Right cardiac atrium (tissue), 5 donors: ENCODE data around the gene LCN12. TPM values are rescaled to one million over a fixed set of nuclear protein-coding genes. Genes with fewer than 3 reads are reported as not detected.
A peak's percentile ranks its signal among the peaks of the same experiment; 100 is the strongest.

ENCODE experiments used
- ATAC-seq, 2 donors: fragments of 200-7000 bp; cut with Tn5 transposase; one replicate each; pipeline versions ENCODE4 v1.8.0 to v1.9.1; 2020; ENCODE audit warnings: moderate library complexity in 2 of 2, mild to moderate bottlenecking in 1 of 2
- DNase-seq, 3 donors: peaks; one replicate each; pipeline ENCODE4 v3.0.0-alpha.2; 2020
- H3K27ac ChIP-seq: one replicate; pipeline ENCODE4 v1.5.1; 2013; ENCODE audit warnings: mild to moderate bottlenecking, low read length, control low read depth, moderate library complexity
- H3K27me3 ChIP-seq: one replicate; pipeline ENCODE4 v1.6.1; 2013; ENCODE audit not compliant: control insufficient read depth, insufficient read depth
- H3K4me1 ChIP-seq: one replicate; pipeline ENCODE4 v1.6.1; 2013; ENCODE audit warnings: low read length; ENCODE audit not compliant: control insufficient read depth, insufficient read depth
- H3K4me3 ChIP-seq: one replicate; pipeline ENCODE4 v1.5.1; 2013; ENCODE audit warnings: low read length, control low read depth
- H3K9me3 ChIP-seq: one replicate; pipeline ENCODE4 v1.6.1; 2013; ENCODE audit warnings: low read length; ENCODE audit not compliant: control insufficient read depth
- WGBS: extraction: QIAGEN DNeasy Blood & Tissue Kit; methylation state at CpG from one replicate; pipeline ENCODE4 v1.1.7; 2013; 5-methylcytosine and 5-hydroxymethylcytosine counted together
- intact Hi-C, 4 donors: fragments of 100-400 bp; cut with DNase I; formaldehyde crosslinking; loops; one replicate each; pipeline versions ENCODE4 v1.11.0 to v1.14.0; 2022 to 2023
- polyA plus RNA-seq: library from polyadenylated mRNA; stranded (reverse); fragments of 200-250 nt; gene quantifications from one replicate; pipeline ENCODE4 v1.2.3, GENCODE V29; 2013
- total RNA-seq, 4 donors: library from RNA; stranded (reverse); fragmentation: NEBNext Ultra II Directional; extraction: Animal tissue kit (Norgen Biotek cat#: 25700); gene quantifications; one replicate each; pipeline ENCODE4 v1.2.1, GENCODE V29; 2021
- donor health status: healthy with polysubstance abuse.
- donor health status: DM: no; HTN: yes; CAD: no.
- donor health status: DM: no; HTN: no; CAD: no.
- donor health status: DM: no; HTN: yes; CAD: no; lungs with severe emphysema.
- donor health status: DM: yes; HTN: yes; CAD: no.

Gene LCN12
- total and polyA plus RNA-seq, 5 donors: 7.0 to 21.2 (median 10.6) TPM

DNA sequence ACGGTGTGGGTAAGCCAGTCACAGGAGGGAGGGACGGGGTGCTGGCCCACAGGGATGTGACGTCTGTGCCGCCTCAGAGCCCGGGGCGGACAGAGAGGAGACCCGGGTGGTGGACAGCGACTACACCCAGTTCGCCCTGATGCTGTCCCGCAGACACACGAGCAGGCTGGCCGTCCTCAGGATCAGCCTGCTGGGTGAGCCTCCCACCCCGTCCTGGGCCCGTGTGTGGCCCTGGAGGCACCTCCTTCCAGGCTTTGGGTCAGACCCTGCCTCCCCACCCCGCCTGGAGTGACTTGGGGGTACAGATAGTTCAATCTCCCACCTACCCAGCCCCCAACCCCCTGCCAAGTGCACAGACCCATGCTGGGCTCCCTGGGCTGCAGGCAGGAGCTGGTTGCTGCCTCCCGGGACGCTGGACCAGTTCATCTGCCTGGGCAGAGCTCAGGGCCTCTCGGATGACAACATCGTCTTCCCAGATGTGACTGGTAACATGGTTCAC is 1.7 kb downstream of the LCN12 start:
- DNase-seq: peak in 2 of 3 donors; percentile 35 to 53
- H3K27ac ChIP-seq: no peak overlapping the region
- intact Hi-C loops: loop anchor here in 1 of 4 donors (5.0 kb wide), 1 partner anchor 73 kb away; the partner anchor contains the start of gene ABCA2

GRCh38 chr9:136954270-136955083 is 2.4 kb downstream of the LCN12 start:
- no peak overlapping the region for H3K4me3 ChIP-seq
- 87% methylated on average over 25 of the region's 25 CpGs for WGBS
- ATAC-seq (no peak), DNase-seq (peak in 2 of 3 donors; percentile 37 to 50)
- H3K27ac ChIP-seq: no peak overlapping the region
- H3K27me3 ChIP-seq: no peaks in the 10 kb centered on the region
- H3K4me1 ChIP-seq: no peaks in the 10 kb centered on the region
- no peaks in the 10 kb centered on the region for H3K9me3 ChIP-seq
- intact Hi-C loops: loop anchor here in 1 of 4 donors (5.0 kb wide), 1 partner anchor 73 kb away; the partner anchor contains the start of gene ABCA2

More for the DNA sequence above, 1.7 kb downstream of the LCN12 start:
- WGBS: 81% methylated on average over 19 of the region's 19 CpGs
- Histone ChIP-seq H3K9me3 (no peaks in the 10 kb centered on the region), H3K4me1 (no peaks in the 10 kb centered on the region), H3K27me3 (no peaks in the 10 kb centered on the region), H3K4me3 (no peak overlapping the region)
- no peak for ATAC-seq

GRCh38 chr9:136955202-136955942 is 3.3 kb downstream of the LCN12 start:
- no peak for ATAC-seq
- no peak overlapping the region for H3K27ac ChIP-seq
- no peaks in the 10 kb centered on the region for H3K9me3 ChIP-seq
- H3K4me3 ChIP-seq: no peak overlapping the region
- intact Hi-C loops: no loop called here
- no peaks in the 10 kb centered on the region for H3K4me1 ChIP-seq
- WGBS: 85% methylated on average over 14 of the region's 14 CpGs
- no peaks in the 10 kb centered on the region for H3K27me3 ChIP-seq
- DNase-seq: peak in 2 of 3 donors; percentile 23 to 26

DNA sequence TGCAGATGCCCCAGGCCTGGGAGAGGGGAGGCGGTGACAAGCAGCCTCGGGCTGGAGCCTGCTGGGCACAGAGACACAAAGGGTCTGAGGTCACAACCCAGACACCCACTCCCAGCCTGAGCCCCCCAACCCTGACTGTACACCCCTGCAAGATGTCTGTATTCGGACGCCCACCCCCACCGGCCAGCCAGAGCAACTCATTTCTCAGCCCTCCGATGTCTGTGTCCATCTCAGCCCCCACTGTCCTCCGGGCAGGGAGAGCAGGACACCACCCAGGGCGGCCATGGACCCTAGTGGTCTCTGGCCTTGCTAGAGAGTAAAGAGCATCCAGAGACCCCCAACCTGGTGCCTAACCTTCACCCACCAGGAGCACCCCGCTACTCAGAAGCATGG is 3.9 kb downstream of the LCN12 start:
- Histone ChIP-seq H3K9me3 (no peaks in the 10 kb centered on the region), H3K27ac (no peak overlapping the region), H3K4me3 (no peak overlapping the region), H3K27me3 (no peaks in the 10 kb centered on the region), H3K4me1 (no peaks in the 10 kb centered on the region)
- DNase-seq (peak in 2 of 3 donors; percentile 14 to 44), ATAC-seq (no peak)
- WGBS: 95% methylated on average over 9 of the region's 9 CpGs
- intact Hi-C loops: no loop called here

DNA sequence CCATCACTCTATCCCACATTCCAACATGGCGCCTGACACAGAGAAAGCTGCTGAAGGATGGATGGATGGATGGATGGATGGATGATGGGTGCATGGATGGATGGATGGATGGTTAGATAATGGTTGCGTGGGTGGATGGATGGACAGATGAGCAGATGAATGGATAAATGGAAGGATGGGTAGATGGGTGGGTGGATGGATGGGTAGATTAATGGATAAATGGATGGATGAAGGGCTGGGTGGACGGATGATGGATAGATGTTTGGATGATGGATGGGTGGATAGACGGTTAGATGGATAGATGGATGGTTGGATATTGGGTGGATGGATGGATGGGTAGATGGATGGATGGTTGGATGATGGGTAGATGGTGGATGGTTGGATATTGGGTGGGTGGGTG is 4.5 kb downstream of the LCN12 start:
- ATAC-seq: no peak
- Histone ChIP-seq H3K4me1 (no peaks in the 10 kb centered on the region), H3K9me3 (no peaks in the 10 kb centered on the region), H3K27me3 (no peaks in the 10 kb centered on the region), H3K27ac (no peak overlapping the region), H3K4me3 (no peak overlapping the region)
- DNase-seq: no peak
- 96% methylated on average over 4 of the region's 4 CpGs for WGBS
- intact Hi-C loops: no loop called here

DNA sequence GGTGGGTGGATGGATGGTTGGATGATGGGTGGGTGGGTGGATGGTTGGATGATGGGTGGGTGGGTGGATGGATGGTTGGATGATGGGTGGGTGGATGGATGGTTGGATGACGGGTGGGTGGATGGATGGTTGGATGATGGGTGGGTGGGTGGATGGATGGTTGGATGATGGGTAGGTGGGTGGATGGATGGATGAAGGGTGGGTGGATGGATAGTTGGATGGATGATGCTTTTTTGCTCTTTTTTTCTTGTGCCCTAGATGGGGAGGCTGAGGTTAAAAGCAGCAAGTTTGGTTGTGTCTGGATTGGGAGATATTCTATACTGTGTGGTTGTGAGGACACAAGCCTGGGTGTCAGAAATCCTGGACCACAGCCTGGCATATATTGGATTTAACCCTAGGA is 5.4 kb downstream of the LCN12 start:
- H3K27me3 ChIP-seq: no peaks in the 10 kb centered on the region
- DNase-seq (no peak), ATAC-seq (no peak)
- 100% methylated on average over 1 of the region's 1 CpG for WGBS
- no peaks in the 10 kb centered on the region for H3K9me3 ChIP-seq
- no peaks in the 10 kb centered on the region for H3K4me1 ChIP-seq
- intact Hi-C loops: no loop called here
- no peak overlapping the region for H3K4me3 ChIP-seq
- no peak overlapping the region for H3K27ac ChIP-seq

DNA sequence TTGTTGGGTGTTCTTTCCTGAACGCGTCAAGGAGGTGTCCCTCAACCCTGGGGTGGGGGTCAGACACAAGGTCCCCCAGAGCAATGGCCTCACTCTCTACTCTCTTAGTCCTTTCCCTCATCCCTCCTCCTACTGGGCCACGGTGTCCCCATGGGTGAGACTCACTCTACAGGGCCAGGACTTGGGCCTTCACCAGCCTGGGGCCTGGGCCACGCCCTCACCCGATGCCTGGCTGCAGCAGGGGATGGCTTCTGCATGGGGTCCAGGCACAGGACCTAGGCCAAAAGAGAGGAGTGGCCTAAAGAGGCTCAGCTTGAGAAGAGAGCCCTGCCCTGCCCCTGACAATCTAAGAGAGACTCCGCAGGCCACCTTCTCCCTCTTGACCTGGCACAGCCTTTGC is 5.8 kb downstream of the LCN12 start:
- intact Hi-C loops: no loop called here
- peak in 2 of 3 donors; percentile 5 to 9 for DNase-seq
- H3K27ac ChIP-seq: no peak overlapping the region
- 90% methylated on average over 6 of the region's 6 CpGs for WGBS
- H3K4me1 ChIP-seq: no peaks in the 10 kb centered on the region
- no peaks in the 10 kb centered on the region for H3K9me3 ChIP-seq
- H3K27me3 ChIP-seq: no peaks in the 10 kb centered on the region
- no peak overlapping the region for H3K4me3 ChIP-seq
- ATAC-seq: no peak

- Histone ChIP-seq H3K4me1 (no peaks in the 10 kb centered on the region), H3K9me3 (no peaks in the 10 kb centered on the region), H3K4me3 (no peak overlapping the region), H3K27ac (no peak overlapping the region), H3K27me3 (no peaks in the 10 kb centered on the region)
- ATAC-seq (no peak), DNase-seq (peak in 1 of 3 donors; percentile 36)
- intact Hi-C loops: no loop called here
- 97% methylated on average over 7 of the region's 7 CpGs for WGBS
Measured at GRCh38 chr9:136958473-136958872, 6.4 kb downstream of the LCN12 start.

DNA sequence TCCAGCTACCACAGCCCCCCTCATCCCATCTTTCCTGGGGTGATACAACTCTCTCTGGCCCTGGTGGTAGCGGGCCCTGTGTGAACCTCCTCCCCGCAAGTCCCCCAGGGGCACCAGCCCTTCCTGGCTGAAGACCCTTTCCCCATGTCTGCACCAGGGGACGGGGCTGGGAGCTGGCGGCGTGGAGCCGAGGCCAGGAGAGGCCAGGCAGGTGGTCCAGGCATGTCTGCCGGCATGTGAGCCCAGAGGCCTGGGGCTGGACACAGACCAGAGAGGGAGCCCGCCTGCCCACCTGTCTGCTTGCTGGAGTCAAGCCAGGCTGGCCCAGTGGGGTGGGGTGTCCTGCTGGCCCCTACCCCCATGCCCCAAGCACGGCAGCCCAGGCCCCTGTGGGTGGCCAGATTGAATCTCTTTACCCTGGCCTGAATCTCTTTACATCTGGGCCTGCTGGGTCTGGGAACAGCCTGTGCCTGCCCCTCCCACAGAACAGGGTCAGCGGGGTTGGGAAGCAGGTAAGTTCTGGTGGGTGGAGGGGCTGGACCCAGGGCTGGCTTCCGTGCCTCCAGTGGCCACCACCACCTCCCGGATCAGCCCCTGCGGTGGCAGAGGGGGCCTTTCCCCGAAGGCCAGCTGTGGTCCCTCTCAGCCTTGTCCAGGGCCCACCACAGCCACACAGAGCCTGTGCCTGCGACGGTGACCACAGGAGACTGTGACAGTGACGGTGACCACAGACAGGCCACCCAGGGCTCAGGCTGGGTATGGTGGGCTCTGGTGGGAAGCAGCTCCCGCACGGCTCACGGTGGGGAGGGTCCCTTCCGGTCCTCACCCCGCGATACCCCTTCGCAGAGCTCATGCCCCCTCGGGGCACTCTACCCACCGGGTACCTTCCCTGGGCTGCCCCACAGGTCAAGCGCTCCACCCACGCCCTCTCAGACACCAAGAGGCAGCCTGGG is 7.1 kb downstream of the LCN12 start:
- Histone ChIP-seq H3K4me1 (no peaks in the 10 kb centered on the region), H3K4me3 (no peak overlapping the region), H3K27me3 (no peaks in the 10 kb centered on the region), H3K9me3 (no peaks in the 10 kb centered on the region), H3K27ac (no peak overlapping the region)
- WGBS: 87% methylated on average over 28 of the region's 28 CpGs
- intact Hi-C loops: no loop called here
- ATAC-seq (no peak), DNase-seq (peak in 2 of 3 donors; percentile 23 to 58)

DNA sequence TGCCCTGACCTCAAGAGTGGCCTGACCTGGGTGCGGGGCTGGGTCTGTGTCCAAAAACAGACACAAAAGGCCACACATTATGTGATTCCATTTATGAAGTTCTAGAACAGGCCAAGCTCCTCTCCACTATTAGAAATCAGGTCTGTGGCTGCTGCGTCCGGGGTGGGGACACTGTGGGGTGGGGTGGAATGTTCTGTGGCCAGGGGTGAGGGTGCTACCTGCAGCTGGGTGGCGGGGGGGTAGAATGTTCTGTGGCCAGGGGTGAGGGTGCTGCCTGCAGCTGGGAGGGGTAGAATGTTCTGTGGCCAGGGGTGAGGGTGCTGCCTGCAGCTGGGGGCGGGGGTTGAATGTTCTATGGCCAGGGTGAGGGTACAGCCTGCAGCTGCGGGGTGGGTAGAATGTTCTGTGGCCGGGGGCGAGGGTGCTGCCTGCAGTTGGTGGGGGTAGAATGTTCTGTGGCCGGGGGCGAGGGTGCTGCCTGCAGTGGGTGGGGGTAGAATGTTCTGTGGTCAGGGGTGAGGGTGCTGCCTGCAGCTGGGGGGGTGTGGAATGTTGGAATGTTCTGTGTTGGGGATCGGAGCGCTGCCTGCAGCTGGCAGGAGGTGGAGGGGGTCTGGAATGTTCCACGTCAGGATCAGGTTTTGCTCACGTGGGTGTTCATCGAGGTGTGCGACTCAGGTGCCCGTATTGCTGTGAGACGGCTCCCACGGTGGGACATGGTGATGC is 8.3 kb downstream of the LCN12 start:
- no peaks in the 10 kb centered on the region for H3K9me3 ChIP-seq
- no peak for DNase-seq
- intact Hi-C loops: no loop called here
- H3K27ac ChIP-seq: no peak overlapping the region
- no peak for ATAC-seq
- no peak overlapping the region for H3K4me3 ChIP-seq
- no peaks in the 10 kb centered on the region for H3K27me3 ChIP-seq
- H3K4me1 ChIP-seq: no peaks in the 10 kb centered on the region
- WGBS: 82% methylated on average over 19 of the region's 19 CpGs
